ENCODE measurements around the gene CUL4A. TPM values are rescaled to one million over a fixed set of nuclear protein-coding genes. Genes with fewer than 3 reads are reported as not detected.

Gene CUL4A
- total RNA-seq, 1 donor from 2014 or later, result 63.0 TPM

DNA sequence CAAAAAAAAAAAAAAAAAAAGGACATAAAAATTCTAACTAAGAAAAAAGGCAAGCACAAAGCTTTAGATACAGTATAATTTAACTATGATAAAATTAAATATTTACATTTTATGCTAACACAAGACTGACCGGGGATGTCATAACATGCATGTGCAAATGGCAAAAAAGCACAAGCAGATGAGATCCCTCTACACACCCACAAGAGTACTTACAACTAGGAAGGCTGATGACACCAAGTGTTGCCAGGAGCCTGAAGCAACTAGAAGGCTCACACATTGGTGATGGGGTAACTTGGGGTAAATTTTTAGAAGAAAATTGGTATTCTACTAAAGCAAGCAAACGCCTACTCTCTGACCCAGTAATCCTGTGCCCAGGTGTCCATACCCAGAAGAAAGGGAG is 7.6 kb upstream of the CUL4A start:
- Mint-ChIP-seq H3K27me3 (ENCODE audit: low read depth) (no peaks in the 10 kb centered on the region), H3K4me1 (peaks cover 18% of the 10 kb centered on the region), H3K4me3 (no peak overlapping the region), H3K36me3 (ENCODE audit: low read depth) (no peaks in the 10 kb centered on the region), H3K27ac (ENCODE audit: unreplicated experiment) (no peak overlapping the region), H3K9me3 (no peaks in the 10 kb centered on the region)
- TF ChIP-seq, protein P1, sequence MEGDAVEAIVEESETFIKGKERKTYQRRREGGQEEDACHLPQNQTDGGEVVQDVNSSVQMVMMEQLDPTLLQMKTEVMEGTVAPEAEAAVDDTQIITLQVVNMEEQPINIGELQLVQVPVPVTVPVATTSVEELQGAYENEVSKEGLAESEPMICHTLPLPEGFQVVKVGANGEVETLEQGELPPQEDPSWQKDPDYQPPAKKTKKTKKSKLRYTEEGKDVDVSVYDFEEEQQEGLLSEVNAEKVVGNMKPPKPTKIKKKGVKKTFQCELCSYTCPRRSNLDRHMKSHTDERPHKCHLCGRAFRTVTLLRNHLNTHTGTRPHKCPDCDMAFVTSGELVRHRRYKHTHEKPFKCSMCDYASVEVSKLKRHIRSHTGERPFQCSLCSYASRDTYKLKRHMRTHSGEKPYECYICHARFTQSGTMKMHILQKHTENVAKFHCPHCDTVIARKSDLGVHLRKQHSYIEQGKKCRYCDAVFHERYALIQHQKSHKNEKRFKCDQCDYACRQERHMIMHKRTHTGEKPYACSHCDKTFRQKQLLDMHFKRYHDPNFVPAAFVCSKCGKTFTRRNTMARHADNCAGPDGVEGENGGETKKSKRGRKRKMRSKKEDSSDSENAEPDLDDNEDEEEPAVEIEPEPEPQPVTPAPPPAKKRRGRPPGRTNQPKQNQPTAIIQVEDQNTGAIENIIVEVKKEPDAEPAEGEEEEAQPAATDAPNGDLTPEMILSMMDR (conservative IDR thresholded peaks at IDR 0.05), result no peak
- DNase-seq (ENCODE audit: low read depth, low spot score), result no peak

DNA sequence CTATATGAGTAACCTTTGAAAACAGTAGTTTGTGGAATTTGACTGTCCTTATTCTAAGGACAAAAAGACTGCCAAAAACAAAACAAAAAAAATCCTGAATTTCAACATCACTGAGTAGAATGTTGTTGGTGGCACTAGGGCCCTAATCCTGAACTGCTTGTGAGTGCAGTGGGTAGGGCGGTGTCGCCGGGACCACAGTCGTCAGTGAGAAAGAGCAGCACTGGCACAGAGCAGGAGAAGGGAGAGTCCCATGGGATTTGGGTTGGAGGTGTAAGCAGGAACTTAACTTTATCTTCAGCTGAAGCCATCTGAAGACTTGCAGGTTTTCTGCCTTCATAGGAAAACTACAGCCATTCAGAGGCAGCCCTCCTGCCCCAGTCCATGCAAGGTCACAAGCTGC is 6.5 kb upstream of the CUL4A start:
- DNase-seq (ENCODE audit: low read depth, low spot score), result no peak
- H3K36me3 Mint-ChIP-seq (ENCODE audit: low read depth), result no peaks in the 10 kb centered on the region
- no peaks in the 10 kb centered on the region for H3K9me3 Mint-ChIP-seq
- TF ChIP-seq, protein P1 (conservative IDR thresholded peaks at IDR 0.05), result no peak
- H3K4me1 Mint-ChIP-seq, result peaks cover 28% of the 10 kb centered on the region
- no peaks in the 10 kb centered on the region for H3K27me3 Mint-ChIP-seq (ENCODE audit: low read depth)
- no peak overlapping the region for H3K27ac Mint-ChIP-seq (ENCODE audit: unreplicated experiment)
- H3K4me3 Mint-ChIP-seq, result peak overlapping the region; percentile 52

DNA sequence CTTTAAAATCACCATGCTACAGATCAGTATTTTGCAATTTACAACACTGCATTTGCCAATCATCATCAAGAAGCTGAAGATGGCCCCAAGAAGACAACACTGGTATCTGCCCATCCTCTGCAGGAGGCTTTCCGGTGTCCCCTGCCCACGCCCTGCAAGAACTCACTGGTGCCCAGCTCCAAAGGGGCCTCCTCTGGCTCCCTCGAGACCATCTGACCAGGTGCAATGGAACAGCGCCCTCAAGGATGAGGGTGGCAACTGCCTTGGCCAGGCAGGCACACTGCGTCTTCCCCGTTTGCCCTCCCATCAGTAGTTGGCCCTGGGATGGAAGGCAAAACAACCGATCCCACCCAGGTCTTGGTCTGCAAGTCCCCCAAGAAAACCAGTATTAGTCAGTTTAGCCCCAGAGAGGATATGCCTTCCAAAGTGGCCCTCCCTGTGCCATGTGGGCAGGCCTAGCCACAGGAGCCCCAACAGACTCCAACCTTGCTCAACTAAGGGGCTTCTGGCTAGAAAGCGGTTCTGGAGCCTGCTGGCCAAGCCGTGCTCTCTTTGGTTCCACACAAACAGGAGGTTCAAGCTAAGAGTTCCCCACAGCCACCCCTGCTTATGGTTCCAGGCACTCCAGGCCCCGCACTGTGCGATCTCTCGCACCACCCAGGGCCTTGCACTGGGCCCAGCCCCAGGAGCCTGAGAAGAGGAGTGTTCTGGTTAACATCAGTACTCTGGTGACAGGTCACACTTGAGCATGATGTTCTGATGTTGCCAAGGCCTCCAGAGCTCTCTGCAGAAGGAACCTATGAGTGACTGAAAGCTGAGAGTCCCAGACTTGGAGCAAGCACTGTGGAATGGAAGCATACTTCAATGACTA is 5.7 kb upstream of the CUL4A start:
- no peaks in the 10 kb centered on the region for H3K9me3 Mint-ChIP-seq
- H3K4me1 Mint-ChIP-seq, result peaks cover 29% of the 10 kb centered on the region
- TF ChIP-seq, protein P1 (conservative IDR thresholded peaks at IDR 0.05), result no peak
- no peaks in the 10 kb centered on the region for H3K36me3 Mint-ChIP-seq (ENCODE audit: low read depth)
- no peak for DNase-seq (ENCODE audit: low read depth, low spot score)
- no peak overlapping the region for H3K27ac Mint-ChIP-seq (ENCODE audit: unreplicated experiment)
- no peaks in the 10 kb centered on the region for H3K27me3 Mint-ChIP-seq (ENCODE audit: low read depth)
- peak overlapping the region; percentile 52 for H3K4me3 Mint-ChIP-seq

DNA sequence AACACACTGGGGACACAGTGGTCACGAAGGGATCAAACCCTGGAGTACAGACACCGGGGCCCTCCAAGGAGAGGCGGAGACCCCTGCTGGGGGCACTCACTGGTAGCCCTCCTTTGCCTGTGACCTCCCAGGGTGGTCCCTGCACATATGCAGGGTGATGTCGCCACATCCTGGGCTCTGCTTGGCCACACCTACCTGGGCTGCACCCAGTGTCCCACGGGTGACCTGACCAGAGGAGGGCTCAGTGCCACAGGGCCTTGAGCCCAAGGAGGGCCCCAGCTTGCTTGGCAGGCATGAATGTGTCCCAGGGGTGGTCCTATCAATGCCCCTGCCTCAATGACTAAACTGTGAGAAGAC is 5.1 kb upstream of the CUL4A start:
- TF ChIP-seq, protein P1 (conservative IDR thresholded peaks at IDR 0.05), result no peak
- Mint-ChIP-seq H3K27ac (ENCODE audit: unreplicated experiment) (no peak overlapping the region), H3K36me3 (ENCODE audit: low read depth) (no peaks in the 10 kb centered on the region)

DNA sequence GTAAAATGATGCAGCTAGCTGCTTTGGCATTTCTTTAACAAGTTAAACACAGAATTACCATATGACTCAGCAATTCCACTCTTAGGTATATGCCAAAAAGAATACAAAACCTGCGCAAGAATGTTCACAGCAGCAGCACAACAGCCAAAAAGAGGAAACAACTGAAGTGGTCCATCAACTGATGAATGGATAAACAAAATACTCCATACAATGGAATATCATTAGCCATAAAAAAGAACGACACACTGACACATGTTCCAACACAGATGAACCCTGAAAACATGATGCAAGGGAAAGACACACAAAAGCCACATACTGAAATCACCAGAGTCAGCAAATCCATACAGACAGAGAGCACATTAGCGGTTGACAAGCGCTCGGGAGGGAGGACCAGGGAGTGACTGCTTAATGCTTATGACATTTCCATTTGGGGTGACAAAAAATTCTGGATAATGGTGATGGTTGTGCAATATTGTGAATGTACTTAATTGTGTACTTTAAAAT is 3.9 kb upstream of the CUL4A start:
- no peak for DNase-seq (ENCODE audit: low read depth, low spot score)
- TF ChIP-seq, protein P1 (conservative IDR thresholded peaks at IDR 0.05), result no peak
- H3K4me1 Mint-ChIP-seq, result peaks cover 35% of the 10 kb centered on the region
- peak overlapping the region; percentile 93 for H3K4me3 Mint-ChIP-seq
- H3K36me3 Mint-ChIP-seq (ENCODE audit: low read depth), result no peaks in the 10 kb centered on the region
- H3K9me3 Mint-ChIP-seq, result no peaks in the 10 kb centered on the region
- no peaks in the 10 kb centered on the region for H3K27me3 Mint-ChIP-seq (ENCODE audit: low read depth)
- H3K27ac Mint-ChIP-seq (ENCODE audit: unreplicated experiment), result no peak overlapping the region

More for the DNA sequence above, 5.1 kb upstream of the CUL4A start:
- Mint-ChIP-seq H3K4me1 (peaks cover 29% of the 10 kb centered on the region), H3K27me3 (ENCODE audit: low read depth) (no peaks in the 10 kb centered on the region), H3K4me3 (no peak overlapping the region), H3K9me3 (no peaks in the 10 kb centered on the region)
- DNase-seq (ENCODE audit: low read depth, low spot score), result no peak
